HepG2 (cell line): ENCODE data around the gene NUTF2. TPM values are rescaled to one million over a fixed set of nuclear protein-coding genes. Genes with fewer than 3 reads are reported as not detected.
"Not testable (repeated sequence)": the region's sequence is repeated elsewhere in the genome, so short reads cannot be mapped to it uniquely, and the experiment has no call there.

Experiments used
- ATAC-seq: fragments of 200-7000 bp; cut with Tn5 transposase; 3 replicates; pipeline ENCODE4 v1.9.1; 2020; ENCODE audit warnings: mild to moderate bottlenecking, moderate library complexity
- BruUV-seq: library from RNA; stranded (reverse); fragments of 400-500 nt; replicated peaks from 2 replicates; lab custom pipeline; 2021; lab: Mats Ljungman, UMichigan
- CTCF ChIA-PET: fragments of 300-600 bp; formaldehyde crosslinking; extraction: SDS; loops from one replicate; lab custom pipeline; 2021; ENCODE audit warnings: low total read pairs, inconsistent platforms, low intra/inter-chr PET ratio; lab: Yijun Ruan, JAX
- POLR2A ChIA-PET: fragments of 350-600 bp; sonication (Branson Sonifier 250); formaldehyde crosslinking; loops from one replicate; lab custom pipeline; 2020; ENCODE audit warnings: antibody characterized with exemption, inconsistent platforms; lab: Yijun Ruan, JAX
- DNase-seq: peaks from one replicate; pipeline ENCODE4 v3.0.0-alpha.2; 2015; ENCODE audit warnings: low spot score
- FAIRE-seq: peaks from 3 replicates; lab custom pipeline; 2011; peaks lifted over from hg19 to GRCh38; lab: Jason Lieb, UNC
- H2AFZ ChIP-seq: one replicate; pipeline ENCODE4 v1.6.1; 2011; ENCODE audit warnings: low read length, inconsistent platforms
- H3K27ac ChIP-seq: fragments of 300-600 bp; 3 replicates; pipeline ENCODE4 v1.8.0; 2011; ENCODE audit warnings: mixed run types, mild to moderate bottlenecking, mixed read lengths, low read length, inconsistent platforms; ENCODE audit not compliant: insufficient read depth; ENCODE audit errors: extremely low read length
- H3K27me3 ChIP-seq, 2 experiments: fragments of 200-600 bp in 1 of 2; 2 replicates in 1 of 2; 3 replicates in 1 of 2; pipeline versions ENCODE4 v1.6.0 to v1.8.0; 2011; ENCODE audit warnings: low read length in 2 of 2, mild to moderate bottlenecking in 2 of 2, moderate library complexity in 2 of 2, inconsistent platforms in 1 of 2; ENCODE audit not compliant: insufficient read depth in 2 of 2, control insufficient read depth in 1 of 2
- H3K36me3 ChIP-seq, 2 experiments: fragments of 200-600 bp in 1 of 2; replicated peaks in 1 of 2; 2 replicates in 1 of 2; 3 replicates in 1 of 2; pipeline versions ENCODE4 v1.5.1 to v1.8.0; 2011; ENCODE audit warnings: low read length in 2 of 2, inconsistent platforms in 1 of 2; ENCODE audit not compliant: insufficient read depth in 2 of 2, control insufficient read depth in 1 of 2
- H3K4me1 ChIP-seq: 2 replicates; pipeline ENCODE4 v1.5.1; 2012; ENCODE audit warnings: low read length, inconsistent platforms; ENCODE audit not compliant: insufficient read depth
- H3K4me2 ChIP-seq: 2 replicates; pipeline ENCODE4 v1.6.0; 2011; ENCODE audit warnings: low read depth, low read length, inconsistent platforms
- H3K4me3 ChIP-seq, 3 experiments: fragments of 200-600 bp in 1 of 3; sonication (generic), shearing (Covaris generic) in 1 of 3; replicated peaks in 1 of 3; 2 replicates each; pipeline ENCODE4 v1.5.1; 2011 to 2016; ENCODE audit warnings: low read length in 3 of 3, inconsistent platforms in 2 of 3, low read depth in 2 of 3, mild to moderate bottlenecking in 2 of 3, control low read depth in 1 of 3, mixed read lengths in 1 of 3; ENCODE audit not compliant: insufficient read depth in 1 of 3
- H3K79me2 ChIP-seq: one replicate; pipeline ENCODE4 v1.6.1; 2011; ENCODE audit warnings: low read length, inconsistent platforms; ENCODE audit not compliant: insufficient read depth
- H3K9ac ChIP-seq: 2 replicates; pipeline ENCODE4 v1.6.0; 2011; ENCODE audit warnings: mild to moderate bottlenecking, low read depth, low read length, inconsistent platforms; ENCODE audit not compliant: insufficient read depth
- H3K9me3 ChIP-seq: 2 replicates; pipeline ENCODE4 v1.5.1; 2012; ENCODE audit warnings: mild to moderate bottlenecking, low read length
- H4K20me1 ChIP-seq: 2 replicates; pipeline ENCODE4 v1.6.0; 2011; ENCODE audit warnings: inconsistent platforms, mild to moderate bottlenecking, low read length, moderate library complexity; ENCODE audit not compliant: insufficient read depth
- RBM22 ChIP-seq: fragments of 200-400 bp; formaldehyde crosslinking; optimal IDR thresholded peaks from 2 replicates; pipeline ENCODE3; 2017; ENCODE audit warnings: mild to moderate bottlenecking, low read length, moderate library complexity
- ZNF136 ChIP-seq: sonication (generic); formaldehyde crosslinking; IDR thresholded peaks from 2 replicates; pipeline ENCODE4 v1.8.1; 2022; ENCODE audit warnings: low read depth, mild to moderate bottlenecking, moderate library complexity, missing genetic modification reagents
- WGBS: methylation state at CpG from one replicate; pipeline ENCODE4 v1.1.6; 2017; ENCODE audit warnings: low lambda C conversion rate; 5-methylcytosine and 5-hydroxymethylcytosine counted together
- in situ Hi-C: cut with HindIII; loops from 2 replicates; pipeline ENCODE4 v1.10.0; 2017; ENCODE audit warnings: low pct_unique_long_range_greater_than_20kb; ENCODE audit not compliant: extremely low pct_ligation_motif_present
- intact Hi-C: fragments of 100-400 bp; cut with micrococcal nuclease; formaldehyde crosslinking; loops from one replicate; pipeline ENCODE4 v1.10.0; 2022; ENCODE audit not compliant: unreplicated experiment
- polyA plus RNA-seq, 8 experiments: library from polyadenylated mRNA; depleted of rRNA in 3 of 8; stranded (reverse) in 7 of 8; unstranded in 1 of 8; fragments of >200 nt; fragmentation: Illumina TruSeq in 4 of 8; extraction: Trizol in 4 of 8; gene quantifications; 2 replicates each; pipeline versions ENCODE4 v1.2.1 to v1.2.3, GENCODE V29; 2011 to 2016; ENCODE audit warnings: low read depth in 4 of 8, missing spikeins in 1 of 8, mixed read lengths in 1 of 8; ENCODE audit not compliant: insufficient read depth in 1 of 8
- total RNA-seq, 5 experiments: library from RNA; depleted of rRNA; stranded (reverse); fragments of >200 nt; fragmentation: Illumina TruSeq; extraction: Trizol; gene quantifications; 2 replicates each; pipeline ENCODE4 v1.2.3, GENCODE V29; 2016; ENCODE audit warnings: low read depth in 1 of 5
- TF ChIP-seq, protein P1 (sequence below): sonication (generic); formaldehyde crosslinking; IDR thresholded peaks from 2 replicates; pipeline ENCODE4 v1.8.1; 2023; ENCODE audit warnings: missing genetic modification reagents, inconsistent platforms, borderline replicate concordance

Gene NUTF2
- total and polyA plus RNA-seq, 2 of the 13 experiments (the other 11 are each of a cell fraction or from before 2014, with no cell fraction given) = 168 to 214 TPM

DNA sequence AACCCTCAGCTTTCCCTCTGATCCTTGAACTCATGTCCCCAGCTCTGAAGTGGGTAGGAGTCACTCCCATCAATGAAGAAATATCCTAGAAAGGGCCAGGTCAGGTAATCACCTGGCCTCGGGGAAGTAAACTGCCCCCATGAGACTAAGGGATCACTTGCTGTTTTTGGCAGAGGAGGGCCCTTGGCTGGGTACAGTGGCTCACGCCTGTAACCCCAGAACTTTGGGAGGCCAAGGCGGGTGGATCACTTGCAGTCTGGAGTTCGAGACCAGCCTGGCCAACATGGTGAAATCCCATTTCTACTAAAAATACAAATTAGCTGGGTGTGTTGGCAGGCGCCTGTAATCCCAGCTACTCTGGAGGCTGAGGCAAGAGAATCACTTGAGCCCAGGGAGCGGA, 17.3 kb downstream of the NUTF2 start:
- peaks cover 31 to 80% of the 10 kb centered on the region in 2 experiments for H3K36me3 ChIP-seq
- H3K4me3 ChIP-seq, H2AFZ ChIP-seq, in situ Hi-C loops, DNase-seq, H3K27me3 ChIP-seq, H3K9ac ChIP-seq, intact Hi-C loops, H3K4me1 ChIP-seq, H3K4me2 ChIP-seq, H3K9me3 ChIP-seq, BruUV-seq: not testable (repeated sequence)
- H4K20me1 ChIP-seq = peaks cover 30% of the 10 kb centered on the region; the same call in 1 of the 2 replicates
- ChIA-PET CTCF (interaction anchor here (0.7 to 3.7 kb wide), 2 partner anchors 46 to 191 kb away, joined by 3 to 69 read pairs; no protein-coding TSS in a partner anchor), POLR2A (interaction anchor here (1.0 kb wide), 1 partner anchor 9 kb away, joined by 3 read pairs; no protein-coding TSS in a partner anchor)
- H3K79me2 ChIP-seq = peaks cover 59% of the 10 kb centered on the region
- 0 out of 2 replicates have a peak, but pooled peaks have one; percentile 41 for TF ChIP-seq ZNF136 (CRISPR knock-in tag)
- TF ChIP-seq, all 625 proteins: peak for 1; not testable (repeated sequence) for 624
- WGBS = 94% methylated on average over 6 of the region's 6 CpGs
- ATAC-seq, FAIRE-seq, H3K27ac ChIP-seq: not testable (repeated sequence)

DNA sequence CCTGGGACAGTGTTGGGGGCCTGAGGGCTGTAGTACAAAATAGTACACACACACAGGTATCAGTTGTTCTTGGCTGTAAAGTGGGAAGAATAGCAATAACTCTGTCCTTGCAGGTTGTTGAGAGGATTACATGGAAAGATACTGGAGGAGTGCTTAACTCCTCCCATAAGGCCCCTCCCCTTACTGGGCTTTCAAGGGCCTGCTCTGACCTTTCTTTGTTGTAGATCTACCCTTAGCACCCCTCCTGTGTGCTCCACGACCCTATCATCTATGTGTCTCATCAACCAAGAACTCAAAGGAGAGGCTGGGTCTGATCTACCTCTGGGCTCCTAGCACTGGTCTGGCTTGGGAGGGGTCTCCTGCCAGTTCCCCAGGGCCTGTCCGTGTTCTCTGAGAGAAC, 17.9 kb downstream of the NUTF2 start:
- no peaks in the 10 kb centered on the region for H3K4me1 ChIP-seq
- peaks cover 53% of the 10 kb centered on the region for H3K79me2 ChIP-seq
- BruUV-seq = no TSS peak
- CTCF ChIA-PET = interaction anchor here (0.7 to 3.7 kb wide), 5 partner anchors 21 to 191 kb away, joined by 3 to 69 read pairs (median 4); no protein-coding TSS in a partner anchor
- H3K27me3 ChIP-seq = no peaks in the 10 kb centered on the region
- FAIRE-seq (no peak), ATAC-seq (peak; percentile 21), DNase-seq (no peak)
- intact Hi-C loops = no loop called here
- no peaks in the 10 kb centered on the region for H3K9me3 ChIP-seq
- no peak overlapping the region for H3K4me3 ChIP-seq
- WGBS = 92% methylated on average over 2 of the region's 2 CpGs
- no peak overlapping the region for H3K4me2 ChIP-seq
- peaks cover 33 to 80% of the 10 kb centered on the region in 2 experiments for H3K36me3 ChIP-seq
- no peak overlapping the region for H2AFZ ChIP-seq
- in situ Hi-C loops = no loop called here
- peaks cover 28% of the 10 kb centered on the region; the same call in 1 of the 2 replicates for H4K20me1 ChIP-seq
- TF ChIP-seq, protein P1, sequence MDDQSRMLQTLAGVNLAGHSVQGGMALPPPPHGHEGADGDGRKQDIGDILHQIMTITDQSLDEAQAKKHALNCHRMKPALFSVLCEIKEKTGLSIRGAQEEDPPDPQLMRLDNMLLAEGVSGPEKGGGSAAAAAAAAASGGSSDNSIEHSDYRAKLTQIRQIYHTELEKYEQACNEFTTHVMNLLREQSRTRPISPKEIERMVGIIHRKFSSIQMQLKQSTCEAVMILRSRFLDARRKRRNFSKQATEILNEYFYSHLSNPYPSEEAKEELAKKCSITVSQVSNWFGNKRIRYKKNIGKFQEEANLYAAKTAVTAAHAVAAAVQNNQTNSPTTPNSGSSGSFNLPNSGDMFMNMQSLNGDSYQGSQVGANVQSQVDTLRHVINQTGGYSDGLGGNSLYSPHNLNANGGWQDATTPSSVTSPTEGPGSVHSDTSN (CRISPR knock-in tag) = no peak
- TF ChIP-seq RBM22 = peak; percentile 37
- TF ChIP-seq, all 625 proteins: peak for 1
- Histone ChIP-seq H3K27ac (no peak overlapping the region), H3K9ac (no peak overlapping the region)
- POLR2A ChIA-PET = interaction anchor here (1.0 kb wide), 1 partner anchor 48 kb away, joined by 3 read pairs; no protein-coding TSS in a partner anchor
